Transverse colon (tissue), 4 donors: ENCODE results near the gene IFIT5. TPM values are rescaled to one million over a fixed set of nuclear protein-coding genes. Genes with fewer than 3 reads are reported as not detected.
A peak's percentile ranks its signal among the peaks of the same experiment; 100 is the strongest.

ENCODE experiments used
- DNase-seq: peaks from one replicate; pipeline ENCODE4 v3.0.0-alpha.2; 2019
- H3K27ac ChIP-seq, 4 donors: fragments of 200-600 bp; sonication (generic); 2 replicates each; pipeline ENCODE4 v1.5.1; 2016 to 2018; ENCODE audit warnings: inconsistent platforms in 4 of 4
- H3K27me3 ChIP-seq: fragments of 200-600 bp; sonication (generic); 2 replicates; pipeline ENCODE4 v1.5.1; 2017; ENCODE audit warnings: inconsistent platforms
- H3K36me3 ChIP-seq, 4 donors: fragments of 200-600 bp; sonication (generic); 2 replicates each; pipeline ENCODE4 v1.5.1; 2017 to 2019; ENCODE audit warnings: inconsistent platforms in 4 of 4
- H3K4me1 ChIP-seq, 4 donors: fragments of 200-600 bp; sonication (generic); 2 replicates each; pipeline ENCODE4 v1.5.1; 2017 to 2020; ENCODE audit warnings: inconsistent platforms in 4 of 4
- H3K4me3 ChIP-seq, 4 donors: fragments of 200-600 bp; sonication (generic); 1 replicate in 1 of 4; 2 replicates in 3 of 4; pipeline versions ENCODE4 v1.5.1 to v1.6.1; 2017 to 2019; ENCODE audit warnings: inconsistent platforms in 4 of 4
- H3K9me3 ChIP-seq, 2 donors: fragments of 200-600 bp; sonication (generic); 2 replicates each; pipeline ENCODE4 v1.5.1; 2017 to 2019; ENCODE audit warnings: inconsistent platforms in 2 of 2
- EP300 ChIP-seq: sonication (generic); formaldehyde crosslinking; IDR thresholded peaks from one replicate; pipeline ENCODE4 v1.6.1; 2017; ENCODE audit warnings: antibody characterized with exemption, low read depth
- POLR2A ChIP-seq: fragments of 450-650 bp; IDR thresholded peaks from one replicate; pipeline ENCODE4 v1.6.1; 2016; ENCODE audit warnings: antibody characterized with exemption, mild to moderate bottlenecking, moderate library complexity
- POLR2AphosphoS5 ChIP-seq, 3 donors: sonication (generic); formaldehyde crosslinking; IDR thresholded peaks; one replicate each; pipeline ENCODE4 v1.6.1; 2016; ENCODE audit warnings: antibody characterized with exemption in 3 of 3
- WGBS, 2 donors: methylation state at CpG; one replicate each; pipeline ENCODE4 v1.1.5; 2018; ENCODE audit warnings: low coverage in 1 of 2; 5-methylcytosine and 5-hydroxymethylcytosine counted together
- in situ Hi-C, 4 donors: fragments of 200-750 bp; cut with MboI; loops; one replicate each; pipeline versions ENCODE4 v1.15.0 to v1.15.1; 2017; ENCODE audit warnings: low sequenced_read_pairs in 3 of 4, low pct_ligation_motif_present in 1 of 4, low pct_unique_long_range_greater_than_20kb in 1 of 4
- intact Hi-C: fragments of 100-400 bp; cut with DNase I; formaldehyde crosslinking; loops from one replicate; pipeline ENCODE4 v1.15.1; 2023; ENCODE audit warnings: low total_unique reads
- total RNA-seq, 4 donors: library from RNA; depleted of rRNA; stranded (reverse); fragments of >200 nt; gene quantifications; one replicate each; pipeline ENCODE4 v1.1.0, GENCODE V29; 2016
- TF ChIP-seq, protein P1 (sequence below), 5 experiments: fragments of 200-600 bp in 3 of 5; fragments of 450-650 bp in 2 of 5; sonication (generic) in 3 of 5; IDR thresholded peaks; 1 replicate in 2 of 5; 2 replicates in 3 of 5; pipeline ENCODE4 v1.5.1; 2016 to 2017; ENCODE audit warnings: antibody characterized with exemption in 5 of 5, inconsistent platforms in 3 of 5, mild to moderate bottlenecking in 2 of 5, moderate library complexity in 1 of 5

The IFIT5 gene
- total RNA-seq, 4 donors from 2014 or later: 1.5 to 12.5 (median 11.2) TPM

DNA sequence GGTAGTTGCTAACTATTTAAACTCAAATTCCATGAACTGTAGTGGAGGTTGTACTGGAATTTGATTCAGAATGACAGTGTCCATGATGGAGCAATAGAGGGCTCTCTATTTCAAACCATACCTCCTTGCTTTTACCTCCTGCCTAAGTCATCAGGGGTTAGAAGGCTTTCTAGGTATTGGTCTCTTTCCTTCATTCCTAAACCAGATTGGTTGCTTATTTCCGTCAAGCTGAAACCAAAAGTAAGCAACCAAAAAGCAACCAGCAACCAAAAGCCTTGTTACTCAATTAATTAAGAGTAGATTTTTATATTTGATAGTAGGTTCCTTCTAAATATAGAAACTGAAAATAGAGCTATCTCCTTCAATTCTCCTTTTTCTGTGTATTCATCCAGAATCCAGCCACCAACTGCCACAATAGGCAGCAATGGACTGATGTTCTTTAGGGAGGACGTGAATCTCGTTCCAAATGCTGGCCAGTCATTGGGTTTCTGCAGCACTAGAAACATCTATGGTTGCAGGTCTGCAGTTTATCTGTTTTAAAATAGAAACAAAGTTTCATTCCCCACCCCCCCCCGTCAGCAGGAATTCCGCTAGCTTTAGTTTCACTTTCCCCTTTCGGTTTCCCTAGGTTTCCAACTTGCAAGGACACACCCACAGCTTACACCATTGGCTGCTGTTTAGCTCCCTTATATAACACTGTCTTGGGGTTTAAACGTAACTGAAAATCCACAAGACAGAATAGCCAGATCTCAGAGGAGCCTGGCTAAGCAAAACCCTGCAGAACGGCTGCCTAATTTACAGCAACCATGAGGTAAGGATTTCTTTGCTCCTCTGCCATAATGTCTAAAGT lies 22.2 kb upstream of the IFIT5 start, which contains the start of gene IFIT1:
TSS of gene IFIT1 (plus strand) at position 717 of the 850 bp plus-strand sequence. CDS start at position 807, 90 bp downstream.
- in situ Hi-C loops (no loop called here), intact Hi-C loops (loop anchor here (5.0 kb wide), 1 partner anchor 65 kb away; the partner anchor contains the start of gene IFIT3)
- Histone ChIP-seq H3K4me3 (peak within 1 kb of the TSS; percentile 24 to 56 (median 38)), H3K9me3 (no peaks in the 10 kb centered on the region), H3K36me3 (no peaks in the 10 kb centered on the region), H3K4me1 (peaks cover 8 to 27% (median 21%) of the 10 kb centered on the region in 4 donors), H3K27me3 (no peaks in the 10 kb centered on the region), H3K27ac (peak within 1 kb of the TSS; percentile 59 to 90 (median 78))
- DNase-seq: peak; percentile 59
- TF ChIP-seq POLR2AphosphoS5 (IDR thresholded peaks at IDR 0.05): peak; percentile 65 to 70 (median 67)
- TF ChIP-seq EP300: no peak
- TF ChIP-seq, protein P1, sequence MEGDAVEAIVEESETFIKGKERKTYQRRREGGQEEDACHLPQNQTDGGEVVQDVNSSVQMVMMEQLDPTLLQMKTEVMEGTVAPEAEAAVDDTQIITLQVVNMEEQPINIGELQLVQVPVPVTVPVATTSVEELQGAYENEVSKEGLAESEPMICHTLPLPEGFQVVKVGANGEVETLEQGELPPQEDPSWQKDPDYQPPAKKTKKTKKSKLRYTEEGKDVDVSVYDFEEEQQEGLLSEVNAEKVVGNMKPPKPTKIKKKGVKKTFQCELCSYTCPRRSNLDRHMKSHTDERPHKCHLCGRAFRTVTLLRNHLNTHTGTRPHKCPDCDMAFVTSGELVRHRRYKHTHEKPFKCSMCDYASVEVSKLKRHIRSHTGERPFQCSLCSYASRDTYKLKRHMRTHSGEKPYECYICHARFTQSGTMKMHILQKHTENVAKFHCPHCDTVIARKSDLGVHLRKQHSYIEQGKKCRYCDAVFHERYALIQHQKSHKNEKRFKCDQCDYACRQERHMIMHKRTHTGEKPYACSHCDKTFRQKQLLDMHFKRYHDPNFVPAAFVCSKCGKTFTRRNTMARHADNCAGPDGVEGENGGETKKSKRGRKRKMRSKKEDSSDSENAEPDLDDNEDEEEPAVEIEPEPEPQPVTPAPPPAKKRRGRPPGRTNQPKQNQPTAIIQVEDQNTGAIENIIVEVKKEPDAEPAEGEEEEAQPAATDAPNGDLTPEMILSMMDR (IDR thresholded peaks at IDR 0.05): no peak
- no peak for TF ChIP-seq POLR2A
- WGBS, 2 donors: 4 to 6% methylated on average over 6 to 8 of the region's 8 CpGs

DNA sequence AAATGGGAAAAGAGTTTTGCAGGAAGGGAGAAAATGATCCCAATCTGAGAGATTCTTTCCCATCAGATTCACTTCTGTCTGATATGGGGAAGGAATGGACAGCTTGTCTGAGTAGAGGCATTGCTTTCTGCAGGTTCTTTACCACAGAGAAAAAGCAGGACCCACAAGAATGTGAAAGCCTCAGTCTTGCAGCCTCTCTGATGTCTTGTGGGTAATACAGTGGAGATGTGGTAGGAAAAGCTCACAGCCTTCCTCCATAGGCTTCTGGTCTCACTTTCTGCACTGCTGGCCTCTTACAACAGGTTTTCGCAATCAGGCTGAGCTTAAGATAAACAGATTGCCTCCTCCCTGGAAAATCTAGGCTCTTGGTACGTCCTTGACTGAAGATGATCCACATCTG lies 21.4 kb upstream of the IFIT5 start:
- Histone ChIP-seq H3K4me3 (peak overlapping the region in 3 of 4 donors; percentile 34 to 56 (median 41)), H3K36me3 (no peaks in the 10 kb centered on the region), H3K4me1 (peaks cover 8 to 32% (median 21%) of the 10 kb centered on the region in 4 donors), H3K27me3 (no peaks in the 10 kb centered on the region), H3K9me3 (no peaks in the 10 kb centered on the region), H3K27ac (peak overlapping the region; percentile 59 to 90 (median 78))
- DNase-seq: peak; percentile 28
- TF ChIP-seq POLR2AphosphoS5 (IDR thresholded peaks at IDR 0.05) (peak; percentile 14 to 63 (median 26)), EP300 (no peak), POLR2A (no peak)
- TF ChIP-seq, protein P1 (IDR thresholded peaks at IDR 0.05): no peak
- in situ Hi-C loops (no loop called here), intact Hi-C loops (loop anchor here (5.0 kb wide), 1 partner anchor 66 kb away; the partner anchor contains the start of gene IFIT3)
- WGBS, 2 donors: 40 to 46% methylated on average over 1 to 2 of the region's 2 CpGs

DNA sequence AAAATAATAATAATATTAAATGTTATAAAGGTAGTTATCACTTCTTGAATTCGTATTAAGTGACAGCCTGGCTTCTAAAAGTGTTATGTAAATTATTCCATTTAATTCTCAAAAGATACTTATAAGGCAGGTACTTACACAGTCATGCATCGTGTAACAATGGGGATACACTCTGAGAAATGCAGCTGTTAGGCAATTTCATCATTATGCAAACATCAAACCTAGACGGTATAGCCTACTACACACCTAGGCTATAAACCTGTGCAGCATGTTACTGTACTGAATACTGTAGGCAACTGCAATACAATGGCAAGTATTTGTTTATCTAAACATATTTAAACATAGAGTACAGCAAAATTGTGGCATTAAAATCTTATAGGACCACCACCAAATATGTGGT lies 20.5 kb upstream of the IFIT5 start:
- Histone ChIP-seq H3K36me3 (no peaks in the 10 kb centered on the region), H3K9me3 (no peaks in the 10 kb centered on the region), H3K27me3 (no peaks in the 10 kb centered on the region), H3K4me3 (peak overlapping the region in 1 of 4 donors; percentile 56), H3K27ac (peak overlapping the region; percentile 59 to 90 (median 78)), H3K4me1 (peaks cover 8 to 36% (median 21%) of the 10 kb centered on the region in 4 donors)
- TF ChIP-seq EP300 (no peak), POLR2AphosphoS5 (IDR thresholded peaks at IDR 0.05) (no peak), POLR2A (no peak)
- TF ChIP-seq, protein P1 (IDR thresholded peaks at IDR 0.05): no peak
- intact Hi-C loops: loop anchor here (5.0 kb wide), 1 partner anchor 67 kb away; the partner anchor contains the start of gene IFIT3
- no peak for DNase-seq
- 30 to 40% methylated on average over 1 to 3 of the region's 3 CpGs for WGBS, 2 donors
- in situ Hi-C loops: no loop called here

DNA sequence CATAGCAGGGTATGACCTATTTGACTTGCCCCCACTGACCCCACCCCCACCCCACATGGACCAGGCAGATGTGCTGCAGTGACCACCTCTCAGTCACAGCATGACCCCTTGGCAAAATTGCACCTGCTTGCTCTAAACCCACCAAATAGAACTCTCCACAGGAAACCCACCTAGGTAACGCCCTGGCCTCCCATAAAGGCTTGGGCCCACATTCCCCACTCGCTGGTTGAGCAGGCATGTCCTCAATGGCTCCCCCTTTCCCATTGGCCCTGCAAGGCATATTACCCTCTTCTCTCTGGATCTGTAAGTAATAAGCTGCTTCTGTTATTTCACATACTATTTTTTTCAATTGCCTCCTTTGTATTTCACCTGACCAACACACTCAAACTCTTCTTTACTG lies 19.2 kb upstream of the IFIT5 start:
- H3K4me3 ChIP-seq: no peak overlapping the region
- H3K9me3 ChIP-seq: no peaks in the 10 kb centered on the region
- H3K36me3 ChIP-seq: no peaks in the 10 kb centered on the region
- peaks cover 8 to 36% (median 21%) of the 10 kb centered on the region in 4 donors for H3K4me1 ChIP-seq
- no peaks in the 10 kb centered on the region for H3K27me3 ChIP-seq
- intact Hi-C loops: no loop called here
- no peak for DNase-seq
- H3K27ac ChIP-seq: no peak overlapping the region
- in situ Hi-C loops: no loop called here
- TF ChIP-seq POLR2AphosphoS5 (IDR thresholded peaks at IDR 0.05): no peak
- TF ChIP-seq, protein P1 (IDR thresholded peaks at IDR 0.05): no peak
- WGBS, 2 donors: 97% methylated on average over 2 of the region's 2 CpGs; no CpG with 5 or more reads in 1 of the 2 donors
